Liver (tissue), 9 donors: ENCODE measurements around the gene FOXD1. TPM values are rescaled to one million over a fixed set of nuclear protein-coding genes. Genes with fewer than 3 reads are reported as not detected.

Experiments used
- DNase-seq: peaks from one replicate; pipeline ENCODE4 v3.0.0-alpha.2; 2017; ENCODE audit warnings: low spot score
- H3K27ac ChIP-seq, 2 donors: one replicate each; pipeline ENCODE4 v1.7.0; 2013; ENCODE audit warnings: inconsistent platforms in 2 of 2, low read length in 2 of 2, control low read depth in 1 of 2, low read depth in 1 of 2, mild to moderate bottlenecking in 1 of 2
- H3K27me3 ChIP-seq, 4 donors: one replicate each; pipeline versions ENCODE4 v1.6.1 to v1.7.0; 2013; ENCODE audit warnings: low read length in 3 of 4, inconsistent platforms in 1 of 4, mild to moderate bottlenecking in 1 of 4, moderate library complexity in 1 of 4; ENCODE audit not compliant: control insufficient read depth in 4 of 4, insufficient read depth in 4 of 4
- H3K36me3 ChIP-seq, 4 donors: one replicate each; pipeline versions ENCODE4 v1.6.1 to v1.7.0; 2013; ENCODE audit warnings: low read length in 3 of 4, mild to moderate bottlenecking in 3 of 4, low read depth in 1 of 4, moderate library complexity in 1 of 4; ENCODE audit not compliant: control insufficient read depth in 4 of 4, insufficient read depth in 3 of 4
- H3K4me1 ChIP-seq, 4 donors: one replicate each; pipeline versions ENCODE4 v1.6.1 to v1.7.0; 2013; ENCODE audit warnings: low read length in 3 of 4, mild to moderate bottlenecking in 3 of 4, moderate library complexity in 1 of 4; ENCODE audit not compliant: control insufficient read depth in 4 of 4, insufficient read depth in 4 of 4
- H3K4me3 ChIP-seq, 3 donors: one replicate each; pipeline versions ENCODE4 v1.6.1 to v1.7.0; 2013; ENCODE audit warnings: low read length in 3 of 3, control low read depth in 1 of 3, low read depth in 1 of 3, mild to moderate bottlenecking in 1 of 3
- H3K9ac ChIP-seq, 2 donors: one replicate each; pipeline ENCODE4 v1.7.0; 2013; ENCODE audit warnings: low read length in 2 of 2, mild to moderate bottlenecking in 2 of 2, moderate library complexity in 2 of 2, control low read depth in 1 of 2, low read depth in 1 of 2
- H3K9me3 ChIP-seq, 4 donors: one replicate each; pipeline versions ENCODE4 v1.6.1 to v1.7.0; 2013; ENCODE audit warnings: low read length in 3 of 4; ENCODE audit not compliant: control insufficient read depth in 4 of 4
- FOXA1 ChIP-seq: IDR thresholded peaks from 2 replicates; pipeline ENCODE4 v1.6.1; 2016; ENCODE audit warnings: antibody characterized with exemption
- FOXA2 ChIP-seq: IDR thresholded peaks from 2 replicates; pipeline ENCODE4 v1.6.1; 2016; ENCODE audit warnings: antibody characterized with exemption
- GABPA ChIP-seq, 2 donors: IDR thresholded peaks in 1 of 2; conservative IDR thresholded peaks in 1 of 2; 2 replicates each; pipeline ENCODE4 v1.6.1; 2016; ENCODE audit warnings: antibody characterized with exemption in 2 of 2, mild to moderate bottlenecking in 1 of 2, moderate library complexity in 1 of 2
- HNF4A ChIP-seq, 2 donors: conservative IDR thresholded peaks; 2 replicates each; pipeline ENCODE4 v1.6.1; 2016; ENCODE audit warnings: antibody characterized with exemption in 2 of 2, mild to moderate bottlenecking in 2 of 2
- HNF4G ChIP-seq: IDR thresholded peaks from 2 replicates; pipeline ENCODE4 v1.6.1; 2016; ENCODE audit warnings: antibody characterized with exemption
- JUND ChIP-seq, 2 donors: IDR thresholded peaks; 2 replicates each; pipeline ENCODE4 v1.6.1; 2016; ENCODE audit warnings: antibody characterized with exemption in 2 of 2
- MAX ChIP-seq: IDR thresholded peaks from 2 replicates; pipeline ENCODE4 v1.6.1; 2016; ENCODE audit warnings: antibody characterized with exemption
- NR2F2 ChIP-seq: IDR thresholded peaks from 2 replicates; pipeline ENCODE4 v1.6.1; 2016; ENCODE audit warnings: antibody characterized with exemption
- TAF1 ChIP-seq: conservative IDR thresholded peaks from 2 replicates; pipeline ENCODE4 v1.6.1; 2016; ENCODE audit warnings: antibody characterized with exemption, mild to moderate bottlenecking
- YY1 ChIP-seq: IDR thresholded peaks from 2 replicates; pipeline ENCODE4 v1.6.1; 2016; ENCODE audit warnings: antibody characterized with exemption, mild to moderate bottlenecking
- WGBS: extraction: QIAGEN DNeasy Blood & Tissue Kit; methylation state at CpG from one replicate; pipeline ENCODE4 v1.1.7; 2013; 5-methylcytosine and 5-hydroxymethylcytosine counted together
- polyA plus RNA-seq, 2 donors: library from polyadenylated mRNA; stranded (reverse) in 1 of 2; unstranded in 1 of 2; fragments of 200-250 nt in 1 of 2; fragments of >200 nt in 1 of 2; fragmentation: Nextera tagmentation in 1 of 2; extraction: Ambion mirVana in 1 of 2; gene quantifications; one replicate each; pipeline versions ENCODE4 v1.2.1 to v1.2.3, GENCODE V29; 2013 to 2015
- total RNA-seq, 2 donors: library from RNA; depleted of rRNA; stranded (reverse); fragments of >200 nt; gene quantifications; one replicate each; pipeline ENCODE4 v1.2.3, GENCODE V29; 2014
- TF ChIP-seq, protein P1 (sequence below): fragments of 150-350 bp; IDR thresholded peaks from 2 replicates; pipeline ENCODE4 v1.5.1; 2017; ENCODE audit warnings: improper control_type of control experiment, low read depth, low read length; ENCODE audit not compliant: missing input control
- TF ChIP-seq, protein P2 (sequence below): IDR thresholded peaks from 2 replicates; pipeline ENCODE4 v1.6.1; 2016; ENCODE audit warnings: antibody characterized with exemption
- TF ChIP-seq, protein P3 (sequence below): IDR thresholded peaks from 2 replicates; pipeline ENCODE4 v1.6.1; 2016; ENCODE audit warnings: antibody characterized with exemption, mild to moderate bottlenecking
- donor health status: healthy.
- donor health status: healthy.
- donor health status: healthy.
- donor health status: healthy.
- donor health status: healthy.

FOXD1 gene
- total and polyA plus RNA-seq, 4 donors: not detected

DNA sequence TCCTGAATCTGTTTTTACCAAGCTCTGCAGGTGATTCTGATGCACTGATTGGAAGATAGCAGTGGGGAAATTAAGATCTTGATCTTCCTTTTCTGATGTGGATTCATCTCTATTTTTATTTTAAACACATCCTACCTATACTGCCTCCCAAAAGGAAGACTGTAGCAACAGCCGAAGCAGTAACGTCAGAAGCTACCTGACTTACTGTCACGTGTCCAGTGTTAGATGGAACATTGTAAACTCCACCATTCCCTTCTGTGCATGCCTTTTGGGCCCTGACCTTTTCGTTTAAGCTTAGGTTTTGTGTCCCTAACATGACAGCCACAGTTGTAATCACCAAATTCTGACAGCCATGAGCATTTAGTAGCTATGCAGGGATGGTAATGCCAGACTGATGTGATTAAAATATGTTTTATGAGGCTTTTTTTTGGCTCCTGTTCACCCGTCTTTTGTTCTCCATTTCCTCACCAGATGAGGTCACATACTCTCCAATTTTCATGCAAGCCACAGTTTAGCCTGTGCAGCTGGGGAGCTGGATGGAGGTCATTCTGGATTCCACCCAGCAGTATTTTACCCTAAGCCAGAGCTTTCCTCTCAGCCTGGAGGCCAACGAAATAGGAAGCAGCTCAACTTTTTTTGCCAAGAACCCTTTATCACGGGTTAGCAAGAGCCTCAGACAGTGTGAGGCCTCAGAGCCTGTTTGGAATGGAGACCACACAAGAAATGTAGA lies 15.6 kb upstream of the FOXD1 start:
- no peak for TF ChIP-seq JUND (IDR thresholded peaks at IDR 0.05)
- TF ChIP-seq TAF1: no peak
- TF ChIP-seq NR2F2: no peak
- no peak for TF ChIP-seq GABPA (IDR thresholded peaks at IDR 0.05 in 1 of 2, conservative IDR thresholded peaks at IDR 0.05 in 1 of 2)
- TF ChIP-seq, protein P1, sequence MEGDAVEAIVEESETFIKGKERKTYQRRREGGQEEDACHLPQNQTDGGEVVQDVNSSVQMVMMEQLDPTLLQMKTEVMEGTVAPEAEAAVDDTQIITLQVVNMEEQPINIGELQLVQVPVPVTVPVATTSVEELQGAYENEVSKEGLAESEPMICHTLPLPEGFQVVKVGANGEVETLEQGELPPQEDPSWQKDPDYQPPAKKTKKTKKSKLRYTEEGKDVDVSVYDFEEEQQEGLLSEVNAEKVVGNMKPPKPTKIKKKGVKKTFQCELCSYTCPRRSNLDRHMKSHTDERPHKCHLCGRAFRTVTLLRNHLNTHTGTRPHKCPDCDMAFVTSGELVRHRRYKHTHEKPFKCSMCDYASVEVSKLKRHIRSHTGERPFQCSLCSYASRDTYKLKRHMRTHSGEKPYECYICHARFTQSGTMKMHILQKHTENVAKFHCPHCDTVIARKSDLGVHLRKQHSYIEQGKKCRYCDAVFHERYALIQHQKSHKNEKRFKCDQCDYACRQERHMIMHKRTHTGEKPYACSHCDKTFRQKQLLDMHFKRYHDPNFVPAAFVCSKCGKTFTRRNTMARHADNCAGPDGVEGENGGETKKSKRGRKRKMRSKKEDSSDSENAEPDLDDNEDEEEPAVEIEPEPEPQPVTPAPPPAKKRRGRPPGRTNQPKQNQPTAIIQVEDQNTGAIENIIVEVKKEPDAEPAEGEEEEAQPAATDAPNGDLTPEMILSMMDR: no peak
- TF ChIP-seq HNF4A (conservative IDR thresholded peaks at IDR 0.05): no peak
- TF ChIP-seq, protein P2, sequence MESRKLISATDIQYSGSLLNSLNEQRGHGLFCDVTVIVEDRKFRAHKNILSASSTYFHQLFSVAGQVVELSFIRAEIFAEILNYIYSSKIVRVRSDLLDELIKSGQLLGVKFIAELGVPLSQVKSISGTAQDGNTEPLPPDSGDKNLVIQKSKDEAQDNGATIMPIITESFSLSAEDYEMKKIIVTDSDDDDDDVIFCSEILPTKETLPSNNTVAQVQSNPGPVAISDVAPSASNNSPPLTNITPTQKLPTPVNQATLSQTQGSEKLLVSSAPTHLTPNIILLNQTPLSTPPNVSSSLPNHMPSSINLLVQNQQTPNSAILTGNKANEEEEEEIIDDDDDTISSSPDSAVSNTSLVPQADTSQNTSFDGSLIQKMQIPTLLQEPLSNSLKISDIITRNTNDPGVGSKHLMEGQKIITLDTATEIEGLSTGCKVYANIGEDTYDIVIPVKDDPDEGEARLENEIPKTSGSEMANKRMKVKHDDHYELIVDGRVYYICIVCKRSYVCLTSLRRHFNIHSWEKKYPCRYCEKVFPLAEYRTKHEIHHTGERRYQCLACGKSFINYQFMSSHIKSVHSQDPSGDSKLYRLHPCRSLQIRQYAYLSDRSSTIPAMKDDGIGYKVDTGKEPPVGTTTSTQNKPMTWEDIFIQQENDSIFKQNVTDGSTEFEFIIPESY: no peak
- TF ChIP-seq YY1: no peak
- no peak for TF ChIP-seq FOXA1
- H3K9ac ChIP-seq: no peak overlapping the region

GRCh38 chr5:73460133-73460532 lies 11.6 kb upstream of the FOXD1 start:
- WGBS: 71% methylated on average over 1 of the region's 1 CpG
- no peak for DNase-seq
- no peak overlapping the region for H3K27ac ChIP-seq
- no peaks in the 10 kb centered on the region for H3K4me1 ChIP-seq
- no peak overlapping the region for H3K9ac ChIP-seq
- H3K27me3 ChIP-seq: peaks cover 0 to 4% (median 0%) of the 10 kb centered on the region in 4 donors
- TF ChIP-seq TAF1: no peak
- TF ChIP-seq MAX: no peak
- no peak for TF ChIP-seq NR2F2
- no peak for TF ChIP-seq FOXA2
- TF ChIP-seq, protein P3, sequence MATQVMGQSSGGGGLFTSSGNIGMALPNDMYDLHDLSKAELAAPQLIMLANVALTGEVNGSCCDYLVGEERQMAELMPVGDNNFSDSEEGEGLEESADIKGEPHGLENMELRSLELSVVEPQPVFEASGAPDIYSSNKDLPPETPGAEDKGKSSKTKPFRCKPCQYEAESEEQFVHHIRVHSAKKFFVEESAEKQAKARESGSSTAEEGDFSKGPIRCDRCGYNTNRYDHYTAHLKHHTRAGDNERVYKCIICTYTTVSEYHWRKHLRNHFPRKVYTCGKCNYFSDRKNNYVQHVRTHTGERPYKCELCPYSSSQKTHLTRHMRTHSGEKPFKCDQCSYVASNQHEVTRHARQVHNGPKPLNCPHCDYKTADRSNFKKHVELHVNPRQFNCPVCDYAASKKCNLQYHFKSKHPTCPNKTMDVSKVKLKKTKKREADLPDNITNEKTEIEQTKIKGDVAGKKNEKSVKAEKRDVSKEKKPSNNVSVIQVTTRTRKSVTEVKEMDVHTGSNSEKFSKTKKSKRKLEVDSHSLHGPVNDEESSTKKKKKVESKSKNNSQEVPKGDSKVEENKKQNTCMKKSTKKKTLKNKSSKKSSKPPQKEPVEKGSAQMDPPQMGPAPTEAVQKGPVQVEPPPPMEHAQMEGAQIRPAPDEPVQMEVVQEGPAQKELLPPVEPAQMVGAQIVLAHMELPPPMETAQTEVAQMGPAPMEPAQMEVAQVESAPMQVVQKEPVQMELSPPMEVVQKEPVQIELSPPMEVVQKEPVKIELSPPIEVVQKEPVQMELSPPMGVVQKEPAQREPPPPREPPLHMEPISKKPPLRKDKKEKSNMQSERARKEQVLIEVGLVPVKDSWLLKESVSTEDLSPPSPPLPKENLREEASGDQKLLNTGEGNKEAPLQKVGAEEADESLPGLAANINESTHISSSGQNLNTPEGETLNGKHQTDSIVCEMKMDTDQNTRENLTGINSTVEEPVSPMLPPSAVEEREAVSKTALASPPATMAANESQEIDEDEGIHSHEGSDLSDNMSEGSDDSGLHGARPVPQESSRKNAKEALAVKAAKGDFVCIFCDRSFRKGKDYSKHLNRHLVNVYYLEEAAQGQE: no peak
- no peak for TF ChIP-seq HNF4G
- no peaks in the 10 kb centered on the region for H3K9me3 ChIP-seq
- H3K36me3 ChIP-seq: no peaks in the 10 kb centered on the region
- H3K4me3 ChIP-seq: no peak overlapping the region

More for the DNA sequence above, 15.6 kb upstream of the FOXD1 start:
- H3K4me3 ChIP-seq: no peak overlapping the region
- H3K4me1 ChIP-seq: no peaks in the 10 kb centered on the region
- H3K27me3 ChIP-seq: peaks cover 0 to 2% (median 0%) of the 10 kb centered on the region in 4 donors
- H3K36me3 ChIP-seq: no peaks in the 10 kb centered on the region
- no peak overlapping the region for H3K27ac ChIP-seq
- H3K9me3 ChIP-seq: no peaks in the 10 kb centered on the region
- WGBS: 65% methylated on average over 7 of the region's 7 CpGs
- no peak for DNase-seq
